HCT116 (cell line): ENCODE results near the gene GALNT17.

Source experiments
- EZH2 ChIP-seq: fragments of 200-600 bp; sonication (generic); IDR thresholded peaks from 2 replicates; pipeline ENCODE4 v1.6.1; 2017; ENCODE audit warnings: antibody characterized with exemption, mixed run types
- EZH2phosphoT487 ChIP-seq: fragments of 200-600 bp; IDR thresholded peaks from 2 replicates; pipeline ENCODE4 v1.6.1; 2018; ENCODE audit warnings: antibody characterized with exemption, borderline replicate concordance
- FOSL1 ChIP-seq: IDR thresholded peaks from 2 replicates; pipeline ENCODE4 v1.6.1; 2012; ENCODE audit warnings: low read depth
- SP1 ChIP-seq: IDR thresholded peaks from 2 replicates; pipeline ENCODE4 v1.6.1; 2012; ENCODE audit warnings: low read depth
- YY1 ChIP-seq: IDR thresholded peaks from 2 replicates; pipeline ENCODE4 v1.6.1; 2011; ENCODE audit warnings: low read length, low read depth, moderate library complexity, mild to moderate bottlenecking; ENCODE audit not compliant: insufficient replicate concordance; ENCODE audit errors: extremely low read depth
- TF ChIP-seq, protein P1 (sequence below), 3 experiments: fragments of 200-600 bp in 1 of 3; sonication (generic) in 1 of 3; IDR thresholded peaks in 2 of 3; conservative IDR thresholded peaks in 1 of 3; 2 replicates each; pipeline ENCODE4 v1.5.1; 2012 to 2017; ENCODE audit warnings: low read depth in 2 of 3, low read length in 2 of 3, antibody characterized with exemption in 1 of 3, borderline replicate concordance in 1 of 3, control low read depth in 1 of 3, mild to moderate bottlenecking in 1 of 3, mixed read lengths in 1 of 3, mixed run types in 1 of 3, moderate library complexity in 1 of 3; ENCODE audit not compliant: insufficient read depth in 1 of 3
- TF ChIP-seq, protein P2 (sequence below): IDR thresholded peaks from 2 replicates; pipeline ENCODE4 v1.6.1; 2011; ENCODE audit warnings: mild to moderate bottlenecking, low read length, moderate library complexity; ENCODE audit not compliant: insufficient replicate concordance; ENCODE audit errors: extremely low read depth

DNA sequence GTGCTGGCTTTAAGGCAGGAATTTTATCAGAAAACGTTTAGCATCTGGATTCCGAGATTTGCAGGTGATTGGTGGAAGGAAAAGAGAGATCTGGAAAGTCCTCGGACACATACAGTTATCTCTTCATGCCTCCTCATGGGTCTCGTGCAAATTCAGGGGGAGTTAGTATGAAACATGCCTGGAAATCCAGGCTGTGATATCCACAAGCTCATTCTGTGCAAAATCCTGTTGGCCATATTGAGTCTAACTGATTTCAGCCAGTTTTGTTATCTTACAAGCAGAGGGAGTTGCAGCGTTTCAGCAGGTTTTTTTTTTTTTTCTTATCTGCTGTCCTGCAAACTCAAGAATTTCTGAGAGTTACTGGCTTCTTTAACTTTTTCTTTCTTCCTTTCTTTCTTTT, 411.5 kb downstream of the GALNT17 start:
- TF ChIP-seq, protein P1, sequence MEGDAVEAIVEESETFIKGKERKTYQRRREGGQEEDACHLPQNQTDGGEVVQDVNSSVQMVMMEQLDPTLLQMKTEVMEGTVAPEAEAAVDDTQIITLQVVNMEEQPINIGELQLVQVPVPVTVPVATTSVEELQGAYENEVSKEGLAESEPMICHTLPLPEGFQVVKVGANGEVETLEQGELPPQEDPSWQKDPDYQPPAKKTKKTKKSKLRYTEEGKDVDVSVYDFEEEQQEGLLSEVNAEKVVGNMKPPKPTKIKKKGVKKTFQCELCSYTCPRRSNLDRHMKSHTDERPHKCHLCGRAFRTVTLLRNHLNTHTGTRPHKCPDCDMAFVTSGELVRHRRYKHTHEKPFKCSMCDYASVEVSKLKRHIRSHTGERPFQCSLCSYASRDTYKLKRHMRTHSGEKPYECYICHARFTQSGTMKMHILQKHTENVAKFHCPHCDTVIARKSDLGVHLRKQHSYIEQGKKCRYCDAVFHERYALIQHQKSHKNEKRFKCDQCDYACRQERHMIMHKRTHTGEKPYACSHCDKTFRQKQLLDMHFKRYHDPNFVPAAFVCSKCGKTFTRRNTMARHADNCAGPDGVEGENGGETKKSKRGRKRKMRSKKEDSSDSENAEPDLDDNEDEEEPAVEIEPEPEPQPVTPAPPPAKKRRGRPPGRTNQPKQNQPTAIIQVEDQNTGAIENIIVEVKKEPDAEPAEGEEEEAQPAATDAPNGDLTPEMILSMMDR (IDR thresholded peaks at IDR 0.05 in 2 of 3, conservative IDR thresholded peaks at IDR 0.05 in 1 of 3; ENCODE audit: borderline replicate concordance in 1 of 3, insufficient read depth in 1 of 3, low read depth in 2 of 3, low read length in 2 of 3): no peak
- TF ChIP-seq YY1 (no peak), EZH2phosphoT487 (no peak), EZH2 (no peak), SP1 (no peak), FOSL1 (no peak)
- TF ChIP-seq, protein P2, sequence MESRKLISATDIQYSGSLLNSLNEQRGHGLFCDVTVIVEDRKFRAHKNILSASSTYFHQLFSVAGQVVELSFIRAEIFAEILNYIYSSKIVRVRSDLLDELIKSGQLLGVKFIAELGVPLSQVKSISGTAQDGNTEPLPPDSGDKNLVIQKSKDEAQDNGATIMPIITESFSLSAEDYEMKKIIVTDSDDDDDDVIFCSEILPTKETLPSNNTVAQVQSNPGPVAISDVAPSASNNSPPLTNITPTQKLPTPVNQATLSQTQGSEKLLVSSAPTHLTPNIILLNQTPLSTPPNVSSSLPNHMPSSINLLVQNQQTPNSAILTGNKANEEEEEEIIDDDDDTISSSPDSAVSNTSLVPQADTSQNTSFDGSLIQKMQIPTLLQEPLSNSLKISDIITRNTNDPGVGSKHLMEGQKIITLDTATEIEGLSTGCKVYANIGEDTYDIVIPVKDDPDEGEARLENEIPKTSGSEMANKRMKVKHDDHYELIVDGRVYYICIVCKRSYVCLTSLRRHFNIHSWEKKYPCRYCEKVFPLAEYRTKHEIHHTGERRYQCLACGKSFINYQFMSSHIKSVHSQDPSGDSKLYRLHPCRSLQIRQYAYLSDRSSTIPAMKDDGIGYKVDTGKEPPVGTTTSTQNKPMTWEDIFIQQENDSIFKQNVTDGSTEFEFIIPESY: no peak
